NCI-H2227 treated with DMSO at 0.1 percent for 48 hours (cell line): ENCODE data around the gene RAB33A.
"Not testable (repeated sequence)": the region's sequence is repeated elsewhere in the genome, so short reads cannot be mapped to it uniquely, and the experiment has no call there.

Source experiments
- DNase-seq: peaks from one replicate; lab custom pipeline; 2025; lab: John Stamatoyannopoulos, UW

Gene RAB33A

GRCh38 chrX:130172127-130172845 is 524 bp downstream of the RAB33A start:
- DNase-seq: no peak

DNA sequence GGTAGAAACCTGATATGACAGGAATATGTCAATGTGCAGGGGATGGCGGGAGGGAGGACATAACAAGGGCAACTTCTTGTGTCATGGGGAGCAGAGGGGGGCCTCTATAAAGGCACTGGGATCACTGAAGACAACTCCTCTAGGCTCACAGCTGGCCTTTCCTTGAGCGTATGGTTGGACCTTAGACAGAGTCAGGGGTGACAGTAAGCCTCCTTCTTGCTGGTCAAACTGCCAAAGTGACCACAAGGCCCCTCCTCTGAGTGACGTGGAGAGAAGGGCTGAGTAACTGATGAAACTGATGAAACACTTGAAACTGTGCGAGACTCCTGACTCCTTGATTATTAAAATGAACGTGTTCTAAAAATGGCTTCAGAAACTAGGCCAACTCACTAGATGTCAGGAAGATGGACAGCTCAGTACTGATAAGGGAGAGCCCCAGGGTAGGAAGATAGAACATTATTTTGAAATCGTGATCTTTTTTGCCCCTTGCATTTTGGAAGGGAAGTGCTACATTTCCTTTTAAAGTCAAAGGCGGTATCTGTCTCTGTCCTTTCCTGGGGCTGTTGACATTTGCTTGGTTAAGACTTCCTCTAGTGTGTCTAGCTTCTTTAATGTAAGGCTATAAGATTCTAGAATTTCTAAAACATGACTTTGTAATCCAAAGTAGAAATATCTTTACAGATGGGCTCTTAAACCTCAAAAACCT is 1.6 kb downstream of the RAB33A start:
- DNase-seq: no peak

DNA sequence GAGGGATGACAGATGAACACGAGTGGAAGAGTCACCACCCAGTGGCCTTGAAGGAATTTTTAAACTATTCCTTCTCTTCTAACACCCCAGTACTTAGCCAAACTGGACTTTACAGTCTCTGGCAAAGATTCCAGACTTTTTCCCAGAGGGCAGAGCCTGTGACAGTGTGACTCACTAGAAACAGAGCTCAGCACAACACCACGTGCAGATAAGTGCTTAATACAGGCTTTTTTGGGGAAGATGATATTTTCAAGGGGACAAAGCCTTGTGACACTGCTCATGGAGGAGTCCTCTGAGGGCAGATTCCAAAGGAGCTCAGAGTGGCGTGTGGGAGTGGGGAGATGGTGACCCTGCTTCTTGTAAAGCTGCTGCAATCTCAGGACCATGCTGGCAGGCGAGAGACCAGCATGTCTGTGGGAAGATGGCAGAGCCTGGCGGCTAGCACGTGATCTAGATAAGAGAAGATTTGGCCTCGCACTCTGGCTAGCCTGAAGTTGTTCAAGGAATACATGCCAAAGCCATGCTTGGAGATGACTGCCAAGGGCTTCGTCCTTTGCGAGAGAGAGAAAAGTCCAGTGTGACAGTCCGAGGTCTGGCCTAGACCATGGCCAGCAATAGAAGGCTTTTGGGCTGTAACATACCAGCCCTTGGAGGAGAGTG is 2.4 kb downstream of the RAB33A start:
- DNase-seq: no peak

DNA sequence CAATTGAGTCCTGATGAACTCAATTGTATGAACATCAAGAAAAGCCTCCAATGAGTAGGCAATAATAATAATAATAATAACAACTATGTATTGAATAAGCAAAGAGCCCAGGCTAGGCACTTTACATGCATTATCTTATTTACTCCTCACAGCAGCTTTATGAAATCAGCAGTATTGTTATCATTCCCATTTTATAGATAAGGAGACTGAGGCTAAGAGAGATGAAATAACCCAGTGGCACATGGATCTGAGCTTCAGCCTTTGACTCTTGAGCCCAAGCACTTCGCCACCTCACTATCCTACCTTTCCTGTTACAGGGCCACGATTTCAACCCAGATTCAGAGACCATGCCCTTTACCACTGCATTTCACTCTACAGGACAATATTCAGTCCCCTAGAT is 3.2 kb downstream of the RAB33A start:
- DNase-seq: no peak

DNA sequence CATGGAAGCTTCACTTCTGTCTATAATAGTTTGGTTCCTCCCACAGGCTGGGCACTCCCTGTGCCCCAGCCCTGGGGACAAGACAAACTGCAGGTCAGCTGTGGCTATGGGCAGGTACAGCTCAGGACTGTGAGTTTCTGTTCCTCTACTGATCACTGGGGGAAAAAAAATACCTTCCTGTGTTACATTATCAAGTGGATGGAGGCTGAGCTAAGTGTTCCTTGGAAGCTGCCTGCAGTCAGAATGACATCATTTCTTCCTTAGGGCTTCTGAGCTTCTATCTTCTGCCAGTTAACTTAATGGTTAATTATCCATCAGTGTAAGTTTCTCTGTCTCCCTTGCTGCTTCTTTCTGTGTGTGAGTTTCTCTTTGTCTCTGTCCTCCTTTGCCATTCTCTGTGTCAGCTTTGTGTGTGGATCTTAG is 4.6 kb downstream of the RAB33A start:
- DNase-seq: no peak

DNA sequence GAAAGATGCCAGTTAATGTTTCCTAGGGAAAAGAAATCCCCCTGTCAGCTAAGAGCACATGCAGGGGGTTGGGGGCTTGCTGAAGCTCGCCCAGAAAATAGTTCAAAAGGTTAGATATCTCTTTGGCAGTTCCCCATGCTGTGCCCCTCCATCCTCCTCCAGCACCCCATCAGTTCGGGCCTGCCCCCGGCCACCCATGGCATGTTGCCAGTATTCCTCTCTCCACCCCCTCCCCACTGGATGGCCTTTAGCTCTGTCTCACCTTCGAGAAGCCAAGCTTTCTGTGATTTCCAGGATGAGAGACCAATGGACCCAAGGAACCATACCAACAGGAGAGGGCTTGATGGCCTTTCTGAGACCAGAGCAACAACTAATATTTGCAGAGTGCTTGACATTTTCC is 5.2 kb downstream of the RAB33A start:
- no peak for DNase-seq

DNA sequence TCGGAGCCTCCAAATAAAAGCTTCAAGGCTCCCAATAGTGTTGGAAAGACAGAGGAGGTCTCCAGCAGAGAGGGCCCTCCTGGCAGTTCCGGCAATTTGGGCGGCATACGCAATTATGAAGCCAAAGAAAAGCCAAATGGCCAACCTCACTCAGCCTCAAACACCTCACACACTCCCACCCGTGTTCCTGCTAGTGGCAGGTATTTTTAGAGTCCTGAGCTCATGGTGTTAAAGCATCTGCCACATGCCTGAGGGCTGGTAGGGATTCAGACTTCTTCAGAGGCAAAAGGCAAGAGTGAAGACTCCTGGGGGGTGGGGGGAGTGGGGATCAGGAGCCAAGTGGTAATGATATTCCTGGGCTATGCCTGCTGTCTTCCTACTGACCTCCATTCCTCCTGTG is 7.4 kb downstream of the RAB33A start:
- no peak for DNase-seq

DNA sequence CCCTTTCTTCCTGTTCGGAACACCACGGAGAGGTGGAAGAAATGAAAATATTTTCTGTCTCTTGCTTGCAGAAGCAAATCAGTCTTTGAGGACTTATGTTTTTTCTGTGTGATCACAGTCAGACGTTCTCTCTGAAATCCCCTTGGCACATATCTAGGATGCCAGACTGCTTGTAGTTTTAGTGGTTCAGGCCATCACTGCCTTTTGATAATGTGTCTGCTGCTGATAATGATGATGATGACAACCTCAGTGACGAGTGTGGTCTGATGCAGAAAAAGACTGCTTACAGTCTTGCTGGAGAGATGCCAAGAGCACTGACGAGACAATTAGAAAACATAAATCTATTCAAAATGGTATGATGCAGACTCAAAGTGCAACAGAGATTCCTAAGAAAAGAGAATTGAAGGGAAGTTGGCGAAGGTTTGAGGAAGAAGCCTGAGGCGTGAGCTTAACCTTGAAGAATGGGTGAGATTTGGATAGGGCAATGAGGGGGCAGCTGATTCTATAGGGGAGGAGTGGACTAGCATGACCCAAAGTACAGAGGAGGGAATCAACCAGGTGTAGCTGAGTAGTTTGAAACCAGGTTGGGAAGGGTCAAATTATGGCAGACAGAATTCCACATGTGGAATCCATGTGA is 7.9 kb downstream of the RAB33A start:
- DNase-seq: peak; percentile 71

- DNase-seq: no peak
Measured at GRCh38 chrX:130184168-130184567, 12.4 kb downstream of the RAB33A start.

- no peak for DNase-seq
Measured at GRCh38 chrX:130184857-130185256, 13.1 kb downstream of the RAB33A start.

- no peak for DNase-seq
Measured at GRCh38 chrX:130186651-130187050, 14.9 kb downstream of the RAB33A start.

- no peak for DNase-seq
Measured at GRCh38 chrX:130190801-130191200, 19.0 kb downstream of the RAB33A start.

- DNase-seq: no peak
Measured at GRCh38 chrX:130196466-130196865, 24.7 kb downstream of the RAB33A start.

DNA sequence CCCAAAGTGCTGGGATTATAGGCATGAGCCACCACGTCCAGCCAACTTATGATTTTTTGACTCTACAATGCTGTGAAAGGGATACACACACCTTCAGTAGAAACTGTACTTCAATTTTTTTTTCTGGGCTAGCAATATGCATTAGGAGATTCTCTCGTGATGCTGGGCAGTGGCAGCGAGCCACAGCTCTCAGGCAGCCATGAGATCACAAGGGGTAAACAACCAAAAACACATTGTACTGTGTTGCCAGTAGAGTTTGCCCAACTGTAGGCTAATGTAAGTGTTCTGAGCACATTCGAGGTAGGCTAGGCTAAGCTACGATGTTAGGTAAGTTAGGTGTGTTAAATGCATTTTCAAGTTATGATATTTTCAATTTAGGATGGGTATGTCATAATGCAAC is 25.7 kb downstream of the RAB33A start:
- DNase-seq: no peak

- DNase-seq: no peak
Measured at GRCh38 chrX:130204647-130205046, 32.9 kb downstream of the RAB33A start.

DNA sequence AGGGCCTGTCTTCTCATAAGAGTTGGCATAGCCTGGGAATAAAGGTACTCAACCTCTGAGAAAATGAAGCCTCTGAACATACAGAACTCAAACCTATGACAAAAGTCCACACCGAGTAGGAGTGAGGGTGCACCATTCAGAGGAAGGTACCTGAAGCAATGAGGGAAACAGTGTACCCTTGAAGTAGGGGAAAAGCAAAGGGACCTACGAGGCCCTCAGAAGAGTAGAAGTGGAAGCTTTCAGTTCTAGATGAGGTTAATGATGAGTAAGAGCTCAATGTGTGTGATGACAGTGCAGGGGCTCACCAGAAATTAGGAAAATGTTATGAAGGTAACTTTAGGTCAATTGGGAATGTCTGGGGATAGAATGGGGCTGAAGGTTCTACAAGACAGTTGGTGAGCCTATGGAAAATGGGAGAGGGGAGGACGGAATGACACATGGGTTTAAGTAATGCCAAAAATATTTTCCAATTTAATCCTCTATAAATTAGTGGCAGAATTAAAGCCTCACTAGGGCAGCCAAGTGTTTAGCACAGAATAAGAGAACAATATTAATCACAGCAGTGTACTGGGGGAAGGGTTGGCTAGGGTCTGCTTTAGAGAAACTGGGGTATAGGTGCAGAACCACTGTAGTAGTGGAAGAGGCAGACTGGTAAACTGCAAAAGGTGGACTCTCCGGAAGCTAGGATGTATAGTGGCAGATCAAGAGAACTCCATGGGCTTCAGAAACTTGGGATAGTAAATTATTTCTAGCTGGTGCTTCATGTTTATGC is 39.8 kb downstream of the RAB33A start:
- DNase-seq: no peak

GRCh38 chrX:130212371-130212770 is 40.6 kb downstream of the RAB33A start:
- no peak for DNase-seq

DNA sequence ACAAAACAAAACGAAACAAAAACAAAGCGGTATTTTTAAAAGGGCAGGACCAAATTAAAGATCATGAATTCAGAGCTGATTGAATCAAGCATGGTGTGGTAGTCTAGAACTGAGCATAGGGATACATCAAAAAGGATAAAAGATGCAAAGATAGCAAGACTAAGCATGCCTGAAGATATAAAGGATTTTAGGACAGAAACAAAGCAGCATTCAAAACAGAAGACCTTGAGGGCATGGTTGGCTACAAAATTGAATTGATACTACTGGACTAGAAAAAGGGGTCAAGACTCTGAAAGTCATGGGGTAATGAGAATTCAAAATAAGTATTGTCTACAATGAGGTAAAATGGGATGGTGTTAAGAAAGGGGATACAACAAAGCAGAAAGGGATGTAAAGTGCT is 41.6 kb downstream of the RAB33A start:
- no peak for DNase-seq

GRCh38 chrX:130216320-130216719 is 44.6 kb downstream of the RAB33A start:
- no peak for DNase-seq

DNA sequence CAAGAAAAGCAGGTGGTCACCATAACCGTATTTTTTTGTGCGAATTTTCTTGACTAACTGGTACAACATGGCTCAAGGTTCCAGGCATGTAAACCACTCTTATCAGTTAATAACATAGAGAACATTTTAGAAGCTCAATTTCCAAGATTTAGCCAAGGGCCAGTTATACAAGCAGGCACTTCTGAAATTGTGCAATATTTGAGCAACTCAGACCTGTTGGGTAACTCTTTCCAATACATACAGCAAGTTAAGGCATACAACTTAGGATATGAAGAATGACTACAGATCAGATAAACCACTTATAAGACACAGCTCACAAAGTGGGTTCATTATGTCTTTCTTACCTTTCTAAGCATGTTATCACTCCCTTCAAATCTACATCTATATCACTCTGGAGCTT is 53.0 kb downstream of the RAB33A start:
- no peak for DNase-seq

DNA sequence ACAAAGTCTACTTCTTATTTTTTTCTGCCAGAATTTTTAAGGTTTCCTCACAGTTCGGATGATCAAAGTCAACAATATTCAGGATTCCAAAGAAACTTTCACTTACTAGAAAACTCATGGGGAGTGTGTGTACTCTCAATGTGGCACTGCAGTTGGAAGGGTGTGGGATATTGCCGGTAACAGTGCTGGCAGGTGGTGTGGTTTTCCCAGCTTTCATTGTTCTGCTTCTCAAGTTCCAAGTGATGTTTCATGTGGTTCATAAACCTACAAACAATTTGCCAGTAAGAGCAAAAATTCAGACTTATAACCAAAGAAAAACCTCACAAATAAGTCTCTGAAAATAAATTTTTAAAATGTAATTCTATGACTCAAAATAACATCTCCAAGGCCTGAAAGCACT is 57.1 kb downstream of the RAB33A start:
- DNase-seq: no peak

- DNase-seq: not testable (repeated sequence)
Measured at GRCh38 chrX:130231184-130231583, 59.4 kb downstream of the RAB33A start.
